Measurements from ENCODE around the gene HLA-DMA.

The HLA-DMA gene

GRCh38 chr6:32912951-32913350 lies 39.9 kb downstream of the HLA-DMA start:
- no peak for DNase-seq

DNA sequence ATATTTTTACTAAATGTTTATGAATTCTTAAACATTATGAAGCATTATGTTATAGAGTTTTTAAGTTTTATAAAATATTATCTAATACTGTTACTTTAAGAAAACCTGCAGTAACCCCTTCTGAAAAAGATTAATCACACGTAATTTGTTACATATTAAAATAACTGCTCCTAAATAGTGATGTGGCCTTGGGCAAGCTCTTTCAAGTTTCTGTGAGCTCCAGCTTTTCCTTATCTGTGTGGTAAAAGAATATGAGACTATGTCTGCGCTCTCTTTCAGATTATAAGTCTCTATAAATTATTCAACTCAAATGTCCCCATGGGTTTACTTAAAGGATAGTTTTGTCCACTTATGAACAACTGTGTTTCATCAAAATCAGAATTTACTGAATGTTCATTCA lies 44.0 kb downstream of the HLA-DMA start:
- no peak for DNase-seq

DNA sequence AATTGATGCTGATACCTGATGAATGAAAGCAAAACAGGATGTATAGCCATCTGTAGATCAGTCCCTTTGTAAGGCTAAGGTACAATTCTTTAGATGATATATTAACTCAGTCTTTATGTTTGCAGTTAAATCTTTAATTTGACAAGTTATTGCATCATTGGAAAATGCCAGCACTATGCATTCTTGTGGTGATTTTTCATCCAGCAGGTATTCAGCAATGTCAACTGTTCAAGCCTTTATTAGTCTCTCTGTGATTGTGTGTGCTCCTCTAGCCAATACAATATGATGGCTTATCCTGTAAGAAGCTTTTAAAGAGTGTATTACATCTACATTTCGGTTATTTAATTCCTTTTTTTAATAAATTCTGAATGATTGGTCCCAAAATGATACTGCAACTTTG lies 46.4 kb downstream of the HLA-DMA start:
- no peak for DNase-seq

DNA sequence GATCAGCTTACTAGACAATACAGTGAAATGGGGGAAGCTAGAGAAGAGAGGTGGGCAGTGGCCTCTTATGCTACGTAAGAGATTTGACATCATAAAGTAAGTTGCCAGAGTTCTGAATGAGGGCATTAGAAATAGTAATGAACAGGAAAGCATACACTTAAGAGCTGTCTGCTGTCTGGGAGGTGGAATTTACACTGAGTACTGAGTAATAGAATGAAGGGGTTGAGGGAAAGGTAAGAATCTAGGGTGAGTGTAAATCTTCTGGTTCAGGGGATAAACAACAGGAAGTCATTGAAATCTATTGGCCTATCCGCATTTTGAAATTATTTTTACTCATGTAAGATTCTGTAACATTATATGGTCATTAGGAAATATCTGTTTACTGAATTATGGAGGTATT lies 47.8 kb downstream of the HLA-DMA start:
- no peak for DNase-seq

DNA sequence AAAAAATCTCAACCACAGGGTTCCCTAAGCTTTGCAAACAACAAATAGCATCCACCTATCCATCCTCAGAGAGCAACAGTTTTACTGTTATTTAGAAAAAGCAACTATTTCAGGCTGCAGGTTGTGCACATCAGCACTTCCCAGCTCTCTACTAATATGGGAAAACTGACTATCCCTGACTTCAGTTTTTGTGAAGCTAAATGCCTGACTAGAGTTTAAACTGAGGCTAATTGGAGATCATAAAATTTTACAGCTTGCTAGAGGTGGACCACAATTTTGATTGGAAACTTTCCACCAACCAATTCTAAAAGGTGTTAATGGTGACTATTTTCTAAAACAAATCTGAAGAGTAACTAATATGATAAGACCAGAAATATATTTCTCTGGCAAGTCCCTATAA lies 48.9 kb downstream of the HLA-DMA start:
- no peak for DNase-seq
